Gastroesophageal sphincter (tissue), 4 donors: ENCODE data around the gene ZIC2. TPM values are rescaled to one million over a fixed set of nuclear protein-coding genes. Genes with fewer than 3 reads are reported as not detected.
A peak's percentile ranks its signal among the peaks of the same experiment; 100 is the strongest.

Source experiments
- ATAC-seq: fragments of 150-250 bp; one replicate; pipeline ENCODE4 v1.9.1; 2016; ENCODE audit warnings: mild to moderate bottlenecking, moderate library complexity
- H3K27ac ChIP-seq, 4 donors: fragments of 200-600 bp; sonication (generic) in 3 of 4; 1 replicate in 3 of 4; 2 replicates in 1 of 4; pipeline ENCODE4 v1.5.1; 2016 to 2019
- H3K27me3 ChIP-seq: fragments of 200-600 bp; sonication (generic); one replicate; pipeline ENCODE4 v1.5.1; 2019
- H3K36me3 ChIP-seq, 2 donors: fragments of 200-600 bp; sonication (generic); one replicate each; pipeline ENCODE4 v1.5.1; 2019; ENCODE audit warnings: control low read depth in 1 of 2
- H3K4me1 ChIP-seq, 3 donors: fragments of 200-600 bp; sonication (generic); 1 replicate in 2 of 3; 2 replicates in 1 of 3; pipeline ENCODE4 v1.5.1; 2016 to 2019; ENCODE audit warnings: control low read depth in 2 of 3
- H3K4me3 ChIP-seq, 2 donors: fragments of 200-600 bp; sonication (generic); one replicate each; pipeline ENCODE4 v1.5.1; 2019; ENCODE audit warnings: mild to moderate bottlenecking in 1 of 2, moderate library complexity in 1 of 2
- H3K9me3 ChIP-seq, 3 donors: fragments of 200-600 bp; sonication (generic); one replicate each; pipeline ENCODE4 v1.5.1; 2017 to 2019; ENCODE audit warnings: control low read depth in 2 of 3
- CTCF ChIP-seq, 4 experiments: fragments of 200-600 bp in 2 of 4; fragments of 450-650 bp in 2 of 4; sonication (generic) in 1 of 4; IDR thresholded peaks; one replicate each; pipeline ENCODE4 v1.5.1; 2017 to 2019; ENCODE audit warnings: antibody characterized with exemption in 4 of 4, mild to moderate bottlenecking in 2 of 4, moderate library complexity in 2 of 4
- EP300 ChIP-seq: sonication (generic); formaldehyde crosslinking; IDR thresholded peaks from one replicate; pipeline ENCODE4 v1.6.1; 2017; ENCODE audit warnings: antibody characterized with exemption, mild to moderate bottlenecking
- POLR2A ChIP-seq, 2 donors: fragments of 450-650 bp; IDR thresholded peaks; one replicate each; pipeline ENCODE4 v1.6.1; 2017; ENCODE audit warnings: antibody characterized with exemption in 2 of 2, mild to moderate bottlenecking in 2 of 2, moderate library complexity in 1 of 2
- POLR2AphosphoS5 ChIP-seq: sonication (generic); formaldehyde crosslinking; IDR thresholded peaks from one replicate; pipeline ENCODE4 v1.6.1; 2017; ENCODE audit warnings: antibody characterized with exemption
- WGBS, 2 donors: methylation state at CpG; one replicate each; pipeline ENCODE4 v1.1.5; 2018; ENCODE audit warnings: low coverage in 1 of 2; 5-methylcytosine and 5-hydroxymethylcytosine counted together
- total RNA-seq, 4 donors: library from RNA; depleted of rRNA; stranded (reverse); fragments of >200 nt; gene quantifications; one replicate each; pipeline ENCODE4 v1.1.0, GENCODE V29; 2016

ZIC2 gene
- total RNA-seq, 4 donors from 2014 or later = not detected

DNA sequence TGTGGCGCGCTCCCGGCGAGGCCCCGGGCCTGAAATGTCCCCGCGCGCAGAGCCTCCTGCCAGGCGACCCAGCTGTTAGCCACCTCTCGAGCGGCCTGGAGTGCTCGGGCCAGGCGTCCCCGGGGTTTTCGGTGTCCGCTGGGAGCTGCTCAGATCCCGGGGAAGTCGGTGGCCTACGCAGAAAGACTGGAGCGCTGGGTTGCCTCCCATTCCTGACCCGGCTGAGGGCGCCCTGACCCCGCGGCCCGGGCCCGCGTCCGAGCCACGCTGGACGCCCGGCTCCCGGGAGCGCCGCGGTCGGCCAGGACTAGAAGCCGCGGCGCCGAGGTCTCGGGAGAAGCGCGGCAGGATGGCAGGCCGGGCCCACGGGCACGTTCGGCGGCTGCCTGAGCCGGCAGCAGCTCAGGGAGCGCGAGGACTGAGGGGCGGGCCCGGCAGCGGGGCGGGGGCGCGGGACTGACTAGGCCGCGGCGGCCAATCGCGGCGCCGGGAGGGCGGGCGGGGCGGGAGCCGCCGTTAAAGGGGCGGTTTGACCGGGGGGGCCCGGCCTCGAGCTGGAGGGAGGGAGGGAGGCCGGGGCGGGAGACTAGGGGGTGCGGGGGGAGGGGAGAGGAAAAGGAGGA, 1.3 kb upstream of the ZIC2 start:
- Histone ChIP-seq H3K4me3 (peak overlapping the region; percentile 3 to 54), H3K27ac (no peak overlapping the region), H3K36me3 (no peaks in the 10 kb centered on the region), H3K9me3 (peaks cover 0 to 3% (median 0%) of the 10 kb centered on the region in 3 donors), H3K27me3 (peaks cover 100% of the 10 kb centered on the region), H3K4me1 (peaks cover 0 to 64% (median 39%) of the 10 kb centered on the region in 3 donors)
- WGBS, 2 donors = no CpG with 5 or more reads among the region's 76 CpGs
- ATAC-seq = peak; percentile 76
- TF ChIP-seq POLR2A (IDR thresholded peaks at IDR 0.05) = no peak
- TF ChIP-seq EP300 = no peak
- no peak for TF ChIP-seq CTCF (IDR thresholded peaks at IDR 0.05)
- TF ChIP-seq POLR2AphosphoS5 = no peak

DNA sequence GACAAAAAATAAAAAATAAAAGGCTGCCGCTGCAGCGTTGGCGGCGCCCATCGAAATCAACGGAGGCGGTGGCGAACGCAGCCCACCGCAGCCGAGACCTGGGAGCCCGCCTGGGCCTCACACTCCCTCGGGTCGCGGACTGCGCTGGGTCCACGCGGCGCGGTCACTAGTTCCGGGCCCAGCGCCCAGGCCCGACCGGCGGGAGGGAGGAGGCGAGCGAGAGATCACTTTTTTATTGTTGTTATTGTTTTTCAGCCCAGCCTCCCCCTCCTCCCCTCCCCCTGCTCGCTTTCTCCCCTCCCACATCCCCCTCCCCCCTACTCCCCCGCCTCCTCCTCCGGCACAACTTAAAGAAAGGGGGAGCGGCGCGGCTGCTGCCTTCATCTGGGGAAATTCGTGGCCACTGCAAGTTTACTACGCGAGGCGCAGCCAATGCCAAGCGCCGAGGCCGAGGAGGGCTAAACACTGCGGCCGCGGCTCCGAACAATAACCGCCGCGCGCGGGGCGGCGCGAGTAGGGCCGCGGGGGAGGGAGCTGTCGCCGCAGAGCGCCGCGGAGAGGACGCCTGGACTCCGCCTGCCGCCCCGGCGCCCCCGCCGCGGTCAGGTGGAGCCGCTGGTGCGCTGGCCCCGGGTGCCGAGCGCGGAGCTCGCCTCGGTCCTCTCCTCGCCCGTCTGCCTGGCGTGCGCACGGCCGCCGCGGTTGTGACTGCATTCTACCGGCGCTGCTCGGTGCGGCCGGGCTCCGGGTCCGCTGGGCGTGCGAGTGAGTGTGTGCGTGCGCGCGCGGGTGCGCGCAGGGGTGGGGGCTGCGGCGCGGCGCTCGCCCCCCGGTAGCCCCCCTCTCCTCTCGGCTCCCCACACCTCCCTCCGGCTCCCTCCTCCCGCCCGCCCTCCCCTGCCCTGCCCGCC, 505 bp upstream of the ZIC2 start:
- no peak for ATAC-seq
- Histone ChIP-seq H3K36me3 (no peaks in the 10 kb centered on the region), H3K4me1 (peaks cover 0 to 64% (median 39%) of the 10 kb centered on the region in 3 donors), H3K27me3 (peaks cover 100% of the 10 kb centered on the region), H3K4me3 (peak overlapping the region; percentile 3 to 54), H3K9me3 (no peaks in the 10 kb centered on the region), H3K27ac (no peak overlapping the region)
- 2% methylated on average over 32 to 33 of the region's 110 CpGs for WGBS, 2 donors
- TF ChIP-seq CTCF (IDR thresholded peaks at IDR 0.05) (no peak), POLR2A (IDR thresholded peaks at IDR 0.05) (no peak), POLR2AphosphoS5 (no peak), EP300 (no peak)

GRCh38 chr13:99982036-99982730, 599 bp downstream of the ZIC2 start:
- ATAC-seq = peak; percentile 7
- no CpG with 5 or more reads among the region's 98 CpGs for WGBS, 2 donors

More at GRCh38 chr13:99982036-99982730, 599 bp downstream of the ZIC2 start:
- H3K4me3 ChIP-seq = peak overlapping the region in 1 of 2 donors; percentile 54
- H3K36me3 ChIP-seq = no peaks in the 10 kb centered on the region
- H3K4me1 ChIP-seq = peaks cover 0 to 64% (median 39%) of the 10 kb centered on the region in 3 donors
- TF ChIP-seq CTCF (IDR thresholded peaks at IDR 0.05) = no peak
- no peak for TF ChIP-seq POLR2AphosphoS5
- no peak for TF ChIP-seq POLR2A (IDR thresholded peaks at IDR 0.05)
- no peak for TF ChIP-seq EP300
- H3K9me3 ChIP-seq = no peaks in the 10 kb centered on the region
- H3K27ac ChIP-seq = no peak overlapping the region
- peaks cover 100% of the 10 kb centered on the region for H3K27me3 ChIP-seq
